HG03432 (cell line): ENCODE results near the gene CAMK2N1.

Source experiments
- ATAC-seq: cut with Tn5 transposase; IDR thresholded peaks from one replicate; pipeline ENCODE4 v1.9.1; 2021; ENCODE audit warnings: mild to moderate bottlenecking, moderate library complexity; ENCODE audit not compliant: unreplicated experiment

Gene CAMK2N1

GRCh38 chr1:20479840-20480239 lies 6.2 kb downstream of the CAMK2N1 start:
- ATAC-seq: no peak

GRCh38 chr1:20478057-20478635 lies 7.9 kb downstream of the CAMK2N1 start:
- ATAC-seq: no peak

GRCh38 chr1:20477348-20478056 lies 8.5 kb downstream of the CAMK2N1 start:
- ATAC-seq: no peak

- ATAC-seq: no peak
These were observed 9.6 kb downstream of the CAMK2N1 start for GRCh38 chr1:20476265-20477038.

- no peak for ATAC-seq
These were observed 11.0 kb downstream of the CAMK2N1 start for GRCh38 chr1:20474996-20475395.

- ATAC-seq: no peak
These were observed 11.6 kb downstream of the CAMK2N1 start for GRCh38 chr1:20474333-20474975.

GRCh38 chr1:20473894-20474293 lies 12.1 kb downstream of the CAMK2N1 start:
- ATAC-seq: no peak

GRCh38 chr1:20472860-20473711 lies 12.9 kb downstream of the CAMK2N1 start:
- ATAC-seq: no peak

- no peak for ATAC-seq
These were observed 13.9 kb downstream of the CAMK2N1 start for GRCh38 chr1:20472121-20472520.

GRCh38 chr1:20470194-20470593 lies 15.8 kb downstream of the CAMK2N1 start:
- no peak for ATAC-seq

GRCh38 chr1:20469406-20470076 lies 16.5 kb downstream of the CAMK2N1 start:
- ATAC-seq: no peak

GRCh38 chr1:20466273-20466672 lies 19.7 kb downstream of the CAMK2N1 start:
- ATAC-seq: no peak

GRCh38 chr1:20465187-20465586 lies 20.8 kb downstream of the CAMK2N1 start:
- ATAC-seq: no peak

- ATAC-seq: no peak
These were observed 22.5 kb downstream of the CAMK2N1 start for GRCh38 chr1:20463502-20463901.

GRCh38 chr1:20462397-20462796 lies 23.6 kb downstream of the CAMK2N1 start:
- no peak for ATAC-seq

- ATAC-seq: no peak
These were observed 27.3 kb downstream of the CAMK2N1 start for GRCh38 chr1:20458717-20459116.

GRCh38 chr1:20454004-20454403 lies 32.0 kb downstream of the CAMK2N1 start:
- no peak for ATAC-seq

- no peak for ATAC-seq
These were observed 36.2 kb downstream of the CAMK2N1 start for GRCh38 chr1:20449735-20450311.

GRCh38 chr1:20448671-20449071 lies 37.3 kb downstream of the CAMK2N1 start:
- ATAC-seq: no peak

- no peak for ATAC-seq
These were observed 38.2 kb downstream of the CAMK2N1 start for GRCh38 chr1:20447794-20448193.
